DOHH2 (cell line): ENCODE results near the gene MSL3B.

Experiments used
- EZH2phosphoT487 ChIP-seq: fragments of 200-600 bp; sonication (generic); IDR thresholded peaks from 2 replicates; pipeline ENCODE4 v1.6.1; 2017; ENCODE audit warnings: borderline replicate concordance, mild to moderate bottlenecking, antibody characterized with exemption, low read length, moderate library complexity, mixed read lengths
- TF ChIP-seq, protein P1 (sequence below): fragments of 200-600 bp; sonication (generic); IDR thresholded peaks from one replicate; pipeline ENCODE4 v1.5.1; 2014; ENCODE audit warnings: antibody characterized with exemption, mild to moderate bottlenecking, low read depth, low read length; ENCODE audit not compliant: poor library complexity, severe bottlenecking

DNA sequence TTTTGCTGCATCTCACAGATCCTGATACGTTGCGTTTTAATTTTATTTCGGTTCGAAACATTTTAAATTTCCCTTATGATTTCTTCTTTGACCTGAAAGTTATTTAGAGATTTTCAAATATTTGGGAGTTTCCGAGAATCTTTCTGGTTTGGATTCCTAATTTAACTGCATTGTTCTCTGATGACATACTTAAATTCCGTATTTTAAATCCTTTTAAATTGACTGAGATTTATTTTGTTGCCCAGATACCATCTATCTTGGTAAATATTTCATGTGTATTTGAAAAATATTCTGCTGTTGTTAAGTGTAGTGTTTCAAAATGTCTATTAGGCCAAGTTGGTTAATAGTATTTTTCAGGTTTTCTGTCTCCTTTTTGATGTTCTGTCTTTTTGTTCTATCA, 52.3 kb downstream of the MSL3B start:
- TF ChIP-seq, protein P1, sequence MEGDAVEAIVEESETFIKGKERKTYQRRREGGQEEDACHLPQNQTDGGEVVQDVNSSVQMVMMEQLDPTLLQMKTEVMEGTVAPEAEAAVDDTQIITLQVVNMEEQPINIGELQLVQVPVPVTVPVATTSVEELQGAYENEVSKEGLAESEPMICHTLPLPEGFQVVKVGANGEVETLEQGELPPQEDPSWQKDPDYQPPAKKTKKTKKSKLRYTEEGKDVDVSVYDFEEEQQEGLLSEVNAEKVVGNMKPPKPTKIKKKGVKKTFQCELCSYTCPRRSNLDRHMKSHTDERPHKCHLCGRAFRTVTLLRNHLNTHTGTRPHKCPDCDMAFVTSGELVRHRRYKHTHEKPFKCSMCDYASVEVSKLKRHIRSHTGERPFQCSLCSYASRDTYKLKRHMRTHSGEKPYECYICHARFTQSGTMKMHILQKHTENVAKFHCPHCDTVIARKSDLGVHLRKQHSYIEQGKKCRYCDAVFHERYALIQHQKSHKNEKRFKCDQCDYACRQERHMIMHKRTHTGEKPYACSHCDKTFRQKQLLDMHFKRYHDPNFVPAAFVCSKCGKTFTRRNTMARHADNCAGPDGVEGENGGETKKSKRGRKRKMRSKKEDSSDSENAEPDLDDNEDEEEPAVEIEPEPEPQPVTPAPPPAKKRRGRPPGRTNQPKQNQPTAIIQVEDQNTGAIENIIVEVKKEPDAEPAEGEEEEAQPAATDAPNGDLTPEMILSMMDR = no peak
- no peak for TF ChIP-seq EZH2phosphoT487
